HFFc6 (cell line): Measurements from ENCODE around the gene MRTFA. TPM values are rescaled to one million over a fixed set of nuclear protein-coding genes. Genes with fewer than 3 reads are reported as not detected.
A peak's percentile ranks its signal among the peaks of the same experiment; 100 is the strongest.

Experiments
- DNase-seq: peaks from one replicate; pipeline ENCODE4 v3.0.0-alpha.2; 2018
- H3K27ac Mint-ChIP-seq: 2 replicates; pipeline ENCODE4 v1.8.0; 2020; ENCODE audit warnings: mild to moderate bottlenecking, mixed read lengths
- H3K27me3 Mint-ChIP-seq: 2 replicates; pipeline ENCODE4 v1.8.0; 2021; ENCODE audit warnings: mild to moderate bottlenecking, moderate library complexity, mixed read lengths; ENCODE audit not compliant: insufficient read depth
- H3K36me3 Mint-ChIP-seq: 2 replicates; pipeline ENCODE4 v1.8.0; 2021; ENCODE audit warnings: low read depth, mixed read lengths
- H3K4me1 Mint-ChIP-seq: 2 replicates; pipeline ENCODE4 v1.8.0; 2020; ENCODE audit warnings: low read depth, mixed read lengths
- H3K4me3 Mint-ChIP-seq: 2 replicates; pipeline ENCODE4 v1.8.0; 2020; ENCODE audit warnings: mild to moderate bottlenecking, moderate library complexity, mixed read lengths
- H3K9me3 Mint-ChIP-seq: 2 replicates; pipeline ENCODE4 v1.8.0; 2020; ENCODE audit warnings: mild to moderate bottlenecking, mixed read lengths
- total RNA-seq, 6 experiments: library from RNA; stranded (reverse); fragmentation: NEBNext Ultra II Directional; extraction: Animal tissue kit (Norgen Biotek cat#: 25700); gene quantifications; 2 replicates in 1 of 6; 3 replicates in 5 of 6; pipeline ENCODE4 v1.2.3, GENCODE V29; 2021
- TF ChIP-seq, protein P1 (sequence below): fragments of 200-600 bp; sonication (generic); IDR thresholded peaks from 2 replicates; pipeline ENCODE4 v1.5.0; 2021; ENCODE audit warnings: antibody characterized with exemption, mild to moderate bottlenecking

Gene MRTFA
- total RNA-seq, 6 experiments from 2014 or later: 36.4 to 48.7 (median 42.2) TPM

DNA sequence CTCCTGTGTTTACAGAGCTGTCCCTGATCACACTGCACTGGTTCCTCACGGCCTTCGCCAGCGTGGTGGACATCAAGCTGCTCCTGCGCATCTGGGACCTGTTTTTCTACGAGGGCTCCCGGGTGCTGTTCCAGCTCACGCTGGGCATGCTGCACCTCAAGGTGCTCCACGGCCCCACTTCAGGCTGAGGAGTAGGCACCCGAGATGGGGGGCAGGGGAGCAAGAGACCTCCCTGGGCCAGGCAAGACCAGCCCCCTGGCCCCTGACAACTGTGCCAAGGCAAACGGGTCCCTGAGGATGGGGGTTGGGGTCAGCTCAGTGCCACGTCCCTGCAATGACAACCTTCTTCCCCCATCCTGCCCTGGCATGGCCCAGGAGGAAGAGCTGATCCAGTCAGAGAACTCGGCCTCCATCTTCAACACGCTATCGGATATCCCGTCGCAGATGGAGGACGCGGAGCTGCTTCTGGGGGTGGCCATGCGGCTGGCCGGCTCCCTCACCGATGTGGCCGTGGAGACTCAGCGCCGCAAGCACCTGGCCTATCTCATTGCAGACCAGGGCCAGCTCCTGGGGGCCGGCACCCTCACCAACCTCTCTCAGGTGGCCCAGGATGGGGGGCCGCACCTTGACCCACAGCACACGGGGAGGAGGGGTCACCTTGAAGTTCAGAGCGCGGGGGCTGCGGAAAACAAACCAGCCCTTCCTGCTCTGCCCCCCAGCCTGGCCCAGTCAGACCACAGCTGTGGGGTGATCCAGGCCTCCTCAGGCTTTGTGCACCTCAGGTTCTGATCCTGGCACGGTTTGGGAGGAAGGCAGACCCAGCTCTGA is 230.2 kb downstream of the MRTFA start:
- TF ChIP-seq, protein P1, sequence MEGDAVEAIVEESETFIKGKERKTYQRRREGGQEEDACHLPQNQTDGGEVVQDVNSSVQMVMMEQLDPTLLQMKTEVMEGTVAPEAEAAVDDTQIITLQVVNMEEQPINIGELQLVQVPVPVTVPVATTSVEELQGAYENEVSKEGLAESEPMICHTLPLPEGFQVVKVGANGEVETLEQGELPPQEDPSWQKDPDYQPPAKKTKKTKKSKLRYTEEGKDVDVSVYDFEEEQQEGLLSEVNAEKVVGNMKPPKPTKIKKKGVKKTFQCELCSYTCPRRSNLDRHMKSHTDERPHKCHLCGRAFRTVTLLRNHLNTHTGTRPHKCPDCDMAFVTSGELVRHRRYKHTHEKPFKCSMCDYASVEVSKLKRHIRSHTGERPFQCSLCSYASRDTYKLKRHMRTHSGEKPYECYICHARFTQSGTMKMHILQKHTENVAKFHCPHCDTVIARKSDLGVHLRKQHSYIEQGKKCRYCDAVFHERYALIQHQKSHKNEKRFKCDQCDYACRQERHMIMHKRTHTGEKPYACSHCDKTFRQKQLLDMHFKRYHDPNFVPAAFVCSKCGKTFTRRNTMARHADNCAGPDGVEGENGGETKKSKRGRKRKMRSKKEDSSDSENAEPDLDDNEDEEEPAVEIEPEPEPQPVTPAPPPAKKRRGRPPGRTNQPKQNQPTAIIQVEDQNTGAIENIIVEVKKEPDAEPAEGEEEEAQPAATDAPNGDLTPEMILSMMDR: no peak
- H3K9me3 Mint-ChIP-seq: no peaks in the 10 kb centered on the region
- H3K4me3 Mint-ChIP-seq: no peak overlapping the region
- H3K27me3 Mint-ChIP-seq: peaks cover 18% of the 10 kb centered on the region
- peaks cover 21% of the 10 kb centered on the region for H3K36me3 Mint-ChIP-seq
- peaks cover 13% of the 10 kb centered on the region for H3K4me1 Mint-ChIP-seq
- DNase-seq: no peak
- no peak overlapping the region; the same call in 1 of the 2 replicates for H3K27ac Mint-ChIP-seq

DNA sequence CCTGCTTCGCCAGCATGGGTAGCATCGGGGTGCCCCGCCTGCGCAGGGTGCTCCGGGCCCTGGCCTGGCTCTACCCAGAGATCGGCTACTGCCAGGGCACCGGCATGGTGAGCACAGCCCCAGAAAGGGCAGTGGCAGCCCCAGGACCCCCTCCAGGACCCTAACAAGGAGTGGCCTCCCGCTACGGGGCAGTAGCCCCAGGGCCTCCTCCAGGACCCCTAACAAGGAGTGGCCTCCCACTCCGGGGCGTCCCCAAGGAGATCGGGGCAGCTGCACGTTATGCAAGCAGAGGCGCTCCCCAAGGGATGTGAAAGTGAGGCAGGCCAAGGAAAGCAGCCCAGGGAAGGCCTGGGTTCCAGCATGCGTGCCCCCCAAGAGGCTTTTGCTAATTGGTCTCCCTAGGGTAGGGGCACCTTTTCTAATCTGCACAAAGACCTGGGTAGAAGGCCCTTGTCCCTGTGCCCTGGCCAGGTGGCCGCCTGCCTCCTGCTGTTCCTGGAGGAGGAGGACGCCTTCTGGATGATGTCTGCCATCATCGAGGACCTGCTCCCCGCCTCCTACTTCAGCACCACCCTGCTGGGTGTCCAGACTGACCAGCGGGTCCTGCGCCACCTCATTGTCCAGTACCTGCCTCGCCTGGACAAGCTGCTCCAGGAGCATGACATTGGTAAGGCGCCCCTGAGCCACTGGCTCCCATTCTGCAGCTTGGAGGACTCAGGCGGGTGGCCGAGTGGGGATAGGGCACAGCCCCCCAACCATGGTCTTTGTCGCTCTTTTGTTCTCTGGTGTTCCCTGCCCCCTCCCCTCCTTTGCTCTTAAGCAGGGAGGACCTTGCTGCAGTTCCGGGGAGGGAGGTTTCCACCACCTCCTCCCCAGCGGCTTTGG is 231.1 kb downstream of the MRTFA start:
- Mint-ChIP-seq H3K9me3 (no peaks in the 10 kb centered on the region), H3K27ac (no peak overlapping the region; the same call in 1 of the 2 replicates), H3K4me3 (no peak overlapping the region), H3K36me3 (peaks cover 25% of the 10 kb centered on the region), H3K27me3 (peaks cover 18% of the 10 kb centered on the region), H3K4me1 (peaks cover 13% of the 10 kb centered on the region)
- no peak for DNase-seq
- TF ChIP-seq, protein P1: no peak

DNA sequence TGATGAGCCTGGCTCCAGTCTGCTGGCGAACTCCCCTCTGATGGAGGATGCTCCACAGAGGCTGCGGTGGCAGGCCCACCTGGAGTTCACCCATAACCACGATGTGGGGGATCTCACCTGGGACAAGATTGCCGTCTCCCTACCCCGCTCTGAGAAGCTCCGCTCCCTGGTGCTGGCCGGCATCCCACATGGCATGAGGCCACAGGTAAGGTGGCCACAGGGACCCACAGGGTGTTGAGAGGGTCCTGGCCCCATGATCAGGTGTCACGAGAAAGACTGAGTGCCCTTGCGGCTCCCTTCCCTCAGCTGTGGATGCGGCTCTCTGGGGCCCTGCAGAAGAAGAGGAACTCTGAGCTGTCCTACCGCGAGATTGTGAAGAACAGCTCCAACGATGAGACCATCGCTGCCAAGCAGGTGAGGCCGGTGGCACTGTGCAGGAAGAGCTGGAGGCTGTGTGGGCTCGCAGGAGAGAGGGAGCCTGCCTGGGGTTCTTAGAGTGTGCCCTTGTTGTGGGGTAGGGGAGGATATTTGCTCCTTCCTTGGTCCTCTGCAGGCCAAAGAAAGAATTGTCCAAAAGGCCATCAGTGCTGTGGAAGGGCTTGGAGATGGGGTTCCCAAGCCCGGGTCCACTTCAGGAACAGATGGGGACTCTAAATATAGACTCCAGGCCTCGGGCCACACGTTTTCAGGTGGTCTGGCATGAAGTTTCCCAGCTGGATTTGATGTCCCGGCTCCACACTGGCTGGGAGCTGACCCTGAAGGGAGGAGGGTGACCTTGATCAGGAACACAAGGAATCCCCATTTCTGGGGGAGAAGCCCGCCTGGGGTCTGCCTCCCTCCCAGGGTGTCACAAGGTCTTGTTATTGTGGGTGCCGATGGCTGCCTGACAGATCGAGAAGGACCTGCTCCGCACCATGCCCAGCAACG is 232.0 kb downstream of the MRTFA start:
- Mint-ChIP-seq H3K4me3 (no peak overlapping the region), H3K36me3 (peaks cover 25% of the 10 kb centered on the region), H3K27me3 (peaks cover 15% of the 10 kb centered on the region)

DNA sequence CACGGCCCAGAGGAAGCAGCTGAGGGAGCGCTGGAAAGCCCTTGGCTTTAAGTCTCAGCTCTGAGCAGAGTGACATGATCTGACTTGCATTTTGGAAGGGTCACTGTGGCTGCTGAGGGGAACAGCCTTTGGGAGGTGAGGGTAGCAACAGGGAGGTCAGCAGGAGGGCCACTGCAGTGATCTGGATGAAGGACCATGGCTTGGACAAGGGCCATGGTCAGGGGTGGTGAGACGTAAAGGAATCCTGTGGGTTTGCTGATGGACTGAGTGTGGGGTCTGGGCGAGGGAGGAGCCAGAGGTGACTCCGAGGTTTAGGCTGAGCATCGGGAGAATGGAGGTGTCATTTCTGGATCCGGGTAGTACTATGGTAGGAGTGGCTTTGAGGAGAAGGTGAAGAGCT is 232.9 kb downstream of the MRTFA start:
- H3K4me1 Mint-ChIP-seq: peaks cover 7% of the 10 kb centered on the region; the same call in 1 of the 2 replicates
- TF ChIP-seq, protein P1: no peak
- peak overlapping the region; percentile 51; the same call in 1 of the 2 replicates for H3K27ac Mint-ChIP-seq
- H3K4me3 Mint-ChIP-seq: no peak overlapping the region
- DNase-seq: no peak
- peaks cover 15% of the 10 kb centered on the region for H3K27me3 Mint-ChIP-seq
- H3K36me3 Mint-ChIP-seq: peaks cover 25% of the 10 kb centered on the region
- H3K9me3 Mint-ChIP-seq: no peaks in the 10 kb centered on the region

More for the DNA sequence above, 232.0 kb downstream of the MRTFA start:
- no peak for DNase-seq
- Mint-ChIP-seq H3K27ac (no peak overlapping the region), H3K4me1 (peaks cover 7% of the 10 kb centered on the region; the same call in 1 of the 2 replicates), H3K9me3 (no peaks in the 10 kb centered on the region)
- TF ChIP-seq, protein P1: no peak

DNA sequence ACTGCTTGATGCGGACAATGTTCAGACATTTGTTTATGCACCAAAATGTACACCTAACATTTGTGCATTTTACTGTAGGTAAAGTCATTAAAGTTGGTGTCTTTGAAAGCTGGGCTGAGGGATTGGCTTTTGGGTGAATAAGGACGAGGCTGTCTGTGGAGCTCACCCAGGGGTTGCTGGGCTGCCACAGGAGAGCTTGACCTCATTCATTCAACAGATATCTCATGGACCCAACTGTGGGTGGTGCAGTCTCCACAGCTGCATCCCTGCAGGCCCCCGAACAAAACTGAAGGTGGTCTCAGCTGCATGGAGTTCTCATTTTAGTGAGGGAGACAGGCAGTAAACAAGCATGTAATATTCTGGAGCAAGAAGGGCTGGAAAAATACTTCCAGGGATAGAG is 233.4 kb downstream of the MRTFA start:
- Mint-ChIP-seq H3K27ac (0 out of 2 replicates have a peak overlapping the region, but pooled peaks have one; percentile 51), H3K4me3 (no peak overlapping the region), H3K9me3 (no peaks in the 10 kb centered on the region), H3K4me1 (peaks cover 7% of the 10 kb centered on the region; the same call in 1 of the 2 replicates), H3K27me3 (peaks cover 12% of the 10 kb centered on the region), H3K36me3 (peaks cover 25% of the 10 kb centered on the region)
- TF ChIP-seq, protein P1: no peak
- no peak for DNase-seq
